Measurements from ENCODE around the gene TSPAN5. TPM values are rescaled to one million over a fixed set of nuclear protein-coding genes. Genes with fewer than 3 reads are reported as not detected.
"Not testable (repeated sequence)": the region's sequence is repeated elsewhere in the genome, so short reads cannot be mapped to it uniquely, and the experiment has no call there.

TSPAN5 gene
- total RNA-seq = 71.4 and 89.8 TPM in 2 replicates

GRCh38 chr4:98658287-98659105, at the start of gene TSPAN5:
Gene TSPAN5 (minus strand): TSS chr4:98658611.
- DNase-seq (ENCODE audit: low read depth in 2 of 2) = peak in 1 of 2 donors; percentile 88

- no peak for DNase-seq (ENCODE audit: low read depth in 2 of 2)
These were observed 48.5 kb upstream of the TSPAN5 start for GRCh38 chr4:98706935-98707334.

- DNase-seq (ENCODE audit: low read depth in 2 of 2) = no peak
These were observed 47.9 kb upstream of the TSPAN5 start for GRCh38 chr4:98706200-98706813.

GRCh38 chr4:98705586-98705985, 47.2 kb upstream of the TSPAN5 start:
- not testable (repeated sequence) for DNase-seq (ENCODE audit: low read depth in 2 of 2)

- no peak for DNase-seq (ENCODE audit: low read depth in 2 of 2)
These were observed 42.2 kb upstream of the TSPAN5 start for GRCh38 chr4:98700656-98701055.

GRCh38 chr4:98694076-98694475, 35.7 kb upstream of the TSPAN5 start:
- no peak for DNase-seq (ENCODE audit: low read depth in 2 of 2)

- peak; percentile 91 to 92 for DNase-seq (ENCODE audit: low read depth in 2 of 2)
These were observed 34.0 kb upstream of the TSPAN5 start for GRCh38 chr4:98692411-98692810.

- no peak for DNase-seq (ENCODE audit: low read depth in 2 of 2)
These were observed 33.2 kb upstream of the TSPAN5 start for GRCh38 chr4:98691588-98691987.

- DNase-seq (ENCODE audit: low read depth in 2 of 2) = peak in 1 of 2 donors; percentile 16
These were observed 31.2 kb upstream of the TSPAN5 start for GRCh38 chr4:98689507-98690174.

- peak; percentile 94 to 96 for DNase-seq (ENCODE audit: low read depth in 2 of 2)
These were observed 30.2 kb upstream of the TSPAN5 start for GRCh38 chr4:98688411-98689290.

GRCh38 chr4:98687876-98688275, 29.5 kb upstream of the TSPAN5 start:
- peak; percentile 57 to 72 for DNase-seq (ENCODE audit: low read depth in 2 of 2)

- no peak for DNase-seq (ENCODE audit: low read depth in 2 of 2)
These were observed 28.4 kb upstream of the TSPAN5 start for GRCh38 chr4:98686847-98687246.

GRCh38 chr4:98686043-98686707, 27.8 kb upstream of the TSPAN5 start:
- no peak for DNase-seq (ENCODE audit: low read depth in 2 of 2)

- DNase-seq (ENCODE audit: low read depth in 2 of 2) = peak; percentile 40 to 60
These were observed 27.0 kb upstream of the TSPAN5 start for GRCh38 chr4:98685225-98686042.

- DNase-seq (ENCODE audit: low read depth in 2 of 2) = peak in 1 of 2 donors; percentile 74
These were observed 24.3 kb upstream of the TSPAN5 start for GRCh38 chr4:98682719-98683118.

- DNase-seq (ENCODE audit: low read depth in 2 of 2) = peak in 1 of 2 donors; percentile 52
These were observed 22.4 kb upstream of the TSPAN5 start for GRCh38 chr4:98680806-98681205.

- no peak for DNase-seq (ENCODE audit: low read depth in 2 of 2)
These were observed 21.3 kb upstream of the TSPAN5 start for GRCh38 chr4:98679738-98680137.

- no peak for DNase-seq (ENCODE audit: low read depth in 2 of 2)
These were observed 19.4 kb upstream of the TSPAN5 start for GRCh38 chr4:98677799-98678198.

GRCh38 chr4:98674404-98675173, 16.2 kb upstream of the TSPAN5 start:
- no peak for DNase-seq (ENCODE audit: low read depth in 2 of 2)

All from dermis microvascular lymphatic vessel endothelial cell (primary cell).